HepG2 (cell line): ENCODE results near the gene PUDP. TPM values are rescaled to one million over a fixed set of nuclear protein-coding genes. Genes with fewer than 3 reads are reported as not detected.

Experiments
- ATAC-seq: fragments of 200-7000 bp; cut with Tn5 transposase; 3 replicates; pipeline ENCODE4 v1.9.1; 2020; ENCODE audit warnings: mild to moderate bottlenecking, moderate library complexity
- BruUV-seq: library from RNA; stranded (reverse); fragments of 400-500 nt; replicated peaks from 2 replicates; lab custom pipeline; 2021; lab: Mats Ljungman, UMichigan
- CTCF ChIA-PET: fragments of 300-600 bp; formaldehyde crosslinking; extraction: SDS; loops from one replicate; lab custom pipeline; 2021; ENCODE audit warnings: low total read pairs, inconsistent platforms, low intra/inter-chr PET ratio; lab: Yijun Ruan, JAX
- POLR2A ChIA-PET: fragments of 350-600 bp; sonication (Branson Sonifier 250); formaldehyde crosslinking; loops from one replicate; lab custom pipeline; 2020; ENCODE audit warnings: antibody characterized with exemption, inconsistent platforms; lab: Yijun Ruan, JAX
- DNase-seq: peaks from one replicate; pipeline ENCODE4 v3.0.0-alpha.2; 2015; ENCODE audit warnings: low spot score
- FAIRE-seq: peaks from 3 replicates; lab custom pipeline; 2011; peaks lifted over from hg19 to GRCh38; lab: Jason Lieb, UNC
- H2AFZ ChIP-seq: one replicate; pipeline ENCODE4 v1.6.1; 2011; ENCODE audit warnings: low read length, inconsistent platforms
- H3K27ac ChIP-seq: fragments of 300-600 bp; 3 replicates; pipeline ENCODE4 v1.8.0; 2011; ENCODE audit warnings: mixed run types, mild to moderate bottlenecking, mixed read lengths, low read length, inconsistent platforms; ENCODE audit not compliant: insufficient read depth; ENCODE audit errors: extremely low read length
- H3K27me3 ChIP-seq, 2 experiments: fragments of 200-600 bp in 1 of 2; 2 replicates in 1 of 2; 3 replicates in 1 of 2; pipeline versions ENCODE4 v1.6.0 to v1.8.0; 2011; ENCODE audit warnings: low read length in 2 of 2, mild to moderate bottlenecking in 2 of 2, moderate library complexity in 2 of 2, inconsistent platforms in 1 of 2; ENCODE audit not compliant: insufficient read depth in 2 of 2, control insufficient read depth in 1 of 2
- H3K36me3 ChIP-seq, 2 experiments: fragments of 200-600 bp in 1 of 2; replicated peaks in 1 of 2; 2 replicates in 1 of 2; 3 replicates in 1 of 2; pipeline versions ENCODE4 v1.5.1 to v1.8.0; 2011; ENCODE audit warnings: low read length in 2 of 2, inconsistent platforms in 1 of 2; ENCODE audit not compliant: insufficient read depth in 2 of 2, control insufficient read depth in 1 of 2
- H3K4me1 ChIP-seq: 2 replicates; pipeline ENCODE4 v1.5.1; 2012; ENCODE audit warnings: low read length, inconsistent platforms; ENCODE audit not compliant: insufficient read depth
- H3K4me2 ChIP-seq: 2 replicates; pipeline ENCODE4 v1.6.0; 2011; ENCODE audit warnings: low read depth, low read length, inconsistent platforms
- H3K4me3 ChIP-seq, 3 experiments: fragments of 200-600 bp in 1 of 3; sonication (generic), shearing (Covaris generic) in 1 of 3; replicated peaks in 1 of 3; 2 replicates each; pipeline ENCODE4 v1.5.1; 2011 to 2016; ENCODE audit warnings: low read length in 3 of 3, inconsistent platforms in 2 of 3, low read depth in 2 of 3, mild to moderate bottlenecking in 2 of 3, control low read depth in 1 of 3, mixed read lengths in 1 of 3; ENCODE audit not compliant: insufficient read depth in 1 of 3
- H3K79me2 ChIP-seq: one replicate; pipeline ENCODE4 v1.6.1; 2011; ENCODE audit warnings: low read length, inconsistent platforms; ENCODE audit not compliant: insufficient read depth
- H3K9ac ChIP-seq: 2 replicates; pipeline ENCODE4 v1.6.0; 2011; ENCODE audit warnings: mild to moderate bottlenecking, low read depth, low read length, inconsistent platforms; ENCODE audit not compliant: insufficient read depth
- H3K9me3 ChIP-seq: 2 replicates; pipeline ENCODE4 v1.5.1; 2012; ENCODE audit warnings: mild to moderate bottlenecking, low read length
- H4K20me1 ChIP-seq: 2 replicates; pipeline ENCODE4 v1.6.0; 2011; ENCODE audit warnings: inconsistent platforms, mild to moderate bottlenecking, low read length, moderate library complexity; ENCODE audit not compliant: insufficient read depth
- CCDC6 ChIP-seq: sonication (generic); formaldehyde crosslinking; IDR thresholded peaks from 2 replicates; pipeline ENCODE4 v1.8.1; 2022; ENCODE audit warnings: mild to moderate bottlenecking, missing genetic modification reagents, moderate library complexity
- NONO ChIP-seq, 2 experiments: fragments of 450-650 bp in 1 of 2; sonication (generic) in 1 of 2; formaldehyde crosslinking in 1 of 2; IDR thresholded peaks in 1 of 2; conservative IDR thresholded peaks in 1 of 2; 2 replicates each; pipeline versions ENCODE4 v1.6.1 to v1.8.0; 2017 to 2022; ENCODE audit warnings: mild to moderate bottlenecking in 1 of 2, missing genetic modification reagents in 1 of 2, moderate library complexity in 1 of 2
- ONECUT2 ChIP-seq: sonication (generic); formaldehyde crosslinking; IDR thresholded peaks from 2 replicates; pipeline ENCODE4 v1.4.0; 2020; ENCODE audit warnings: missing genetic modification reagents
- PAF1 ChIP-seq: IDR thresholded peaks from 2 replicates; pipeline ENCODE4 v1.6.1; 2016; ENCODE audit warnings: missing genetic modification reagents, missing compliant biosample characterization
- PAX8 ChIP-seq: sonication (generic); formaldehyde crosslinking; IDR thresholded peaks from 2 replicates; pipeline ENCODE4 v1.8.0; 2022; ENCODE audit warnings: mild to moderate bottlenecking, missing genetic modification reagents, borderline replicate concordance
- PHF21A ChIP-seq: sonication (generic); formaldehyde crosslinking; IDR thresholded peaks from 2 replicates; pipeline ENCODE4 v1.5.0; 2020; ENCODE audit warnings: mild to moderate bottlenecking, missing genetic modification reagents
- SRY ChIP-seq: sonication (generic); formaldehyde crosslinking; IDR thresholded peaks from 2 replicates; pipeline ENCODE4 v1.8.0; 2022; ENCODE audit warnings: mild to moderate bottlenecking, missing genetic modification reagents
- ZKSCAN1 ChIP-seq: fragments of 150-350 bp; IDR thresholded peaks from 2 replicates; pipeline ENCODE4 v1.6.1; 2014; ENCODE audit warnings: low read length
- ZNF20 ChIP-seq: sonication (generic); formaldehyde crosslinking; IDR thresholded peaks from 2 replicates; pipeline ENCODE4 v1.4.0; 2020; ENCODE audit warnings: mild to moderate bottlenecking, moderate library complexity, missing genetic modification reagents
- ZNF781 ChIP-seq: sonication (generic); formaldehyde crosslinking; IDR thresholded peaks from 2 replicates; pipeline ENCODE4 v1.5.1; 2020; ENCODE audit warnings: borderline replicate concordance, mild to moderate bottlenecking, missing genetic modification reagents; ENCODE audit errors: not compliant biosample characterization
- whole genome bisulfite sequencing: methylation state at CpG from one replicate; pipeline ENCODE4 v1.1.6; 2017; ENCODE audit warnings: low lambda C conversion rate; 5-methylcytosine and 5-hydroxymethylcytosine counted together
- in situ Hi-C: cut with HindIII; loops from 2 replicates; pipeline ENCODE4 v1.10.0; 2017; ENCODE audit warnings: low pct_unique_long_range_greater_than_20kb; ENCODE audit not compliant: extremely low pct_ligation_motif_present
- intact Hi-C: fragments of 100-400 bp; cut with micrococcal nuclease; formaldehyde crosslinking; loops from one replicate; pipeline ENCODE4 v1.10.0; 2022; ENCODE audit not compliant: unreplicated experiment
- polyA plus RNA-seq, 8 experiments: library from polyadenylated mRNA; depleted of rRNA in 3 of 8; stranded (reverse) in 7 of 8; unstranded in 1 of 8; fragments of >200 nt; fragmentation: Illumina TruSeq in 4 of 8; extraction: Trizol in 4 of 8; gene quantifications; 2 replicates each; pipeline versions ENCODE4 v1.2.1 to v1.2.3, GENCODE V29; 2011 to 2016; ENCODE audit warnings: low read depth in 4 of 8, missing spikeins in 1 of 8, mixed read lengths in 1 of 8; ENCODE audit not compliant: insufficient read depth in 1 of 8
- total RNA-seq, 5 experiments: library from RNA; depleted of rRNA; stranded (reverse); fragments of >200 nt; fragmentation: Illumina TruSeq; extraction: Trizol; gene quantifications; 2 replicates each; pipeline ENCODE4 v1.2.3, GENCODE V29; 2016; ENCODE audit warnings: low read depth in 1 of 5
- TF ChIP-seq, protein P1 (sequence below): sonication (generic); formaldehyde crosslinking; IDR thresholded peaks from 2 replicates; pipeline ENCODE4 v1.5.1; 2020; ENCODE audit warnings: mild to moderate bottlenecking, missing genetic modification reagents, moderate library complexity
- TF ChIP-seq, protein P2 (sequence below): sonication (generic); formaldehyde crosslinking; IDR thresholded peaks from 2 replicates; pipeline ENCODE4 v1.5.0; 2020; ENCODE audit warnings: mild to moderate bottlenecking, missing genetic modification reagents, borderline replicate concordance

PUDP gene
- total and polyA plus RNA-seq, 2 of the 13 experiments (the other 11 are each of a cell fraction or from before 2014, with no cell fraction given): 7.5 to 23.5 TPM

DNA sequence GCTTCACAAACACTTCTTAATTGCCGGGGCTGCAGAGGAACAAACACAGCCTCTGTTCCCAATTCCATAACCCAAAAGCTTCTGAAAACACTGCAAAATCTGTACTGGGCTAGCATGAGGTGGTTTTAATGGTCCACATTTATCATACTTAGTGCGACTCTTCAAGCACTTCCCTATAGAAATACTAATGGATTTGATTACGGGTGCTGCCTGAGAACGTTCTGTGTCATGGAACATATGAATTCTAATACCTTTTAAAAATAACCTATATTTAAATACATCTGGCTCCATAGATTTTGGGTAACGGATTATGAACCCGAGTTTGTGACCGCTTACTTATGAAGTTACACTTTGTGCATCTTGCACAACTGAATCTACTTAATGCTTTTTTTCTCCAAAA is 35.9 kb downstream of the PUDP start:
- DNase-seq (no peak), FAIRE-seq (no peak), ATAC-seq (no peak)
- TF ChIP-seq PHF21A (CRISPR knock-in tag) (no peak), ZKSCAN1 (no peak), PAX8 (no peak), PAF1 (CRISPR knock-in tag) (no peak), ZNF20 (CRISPR knock-in tag) (no peak), ZNF781 (CRISPR knock-in tag) (no peak), ONECUT2 (CRISPR knock-in tag) (no peak), NONO (IDR thresholded peaks at IDR 0.05) (no peak), NONO (CRISPR knock-in tag; conservative IDR thresholded peaks at IDR 0.05) (no peak), CCDC6 (no peak), SRY (CRISPR knock-in tag) (no peak)
- TF ChIP-seq, protein P1, sequence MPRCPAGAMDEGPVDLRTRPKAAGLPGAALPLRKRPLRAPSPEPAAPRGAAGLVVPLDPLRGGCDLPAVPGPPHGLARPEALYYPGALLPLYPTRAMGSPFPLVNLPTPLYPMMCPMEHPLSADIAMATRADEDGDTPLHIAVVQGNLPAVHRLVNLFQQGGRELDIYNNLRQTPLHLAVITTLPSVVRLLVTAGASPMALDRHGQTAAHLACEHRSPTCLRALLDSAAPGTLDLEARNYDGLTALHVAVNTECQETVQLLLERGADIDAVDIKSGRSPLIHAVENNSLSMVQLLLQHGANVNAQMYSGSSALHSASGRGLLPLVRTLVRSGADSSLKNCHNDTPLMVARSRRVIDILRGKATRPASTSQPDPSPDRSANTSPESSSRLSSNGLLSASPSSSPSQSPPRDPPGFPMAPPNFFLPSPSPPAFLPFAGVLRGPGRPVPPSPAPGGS (CRISPR knock-in tag): no peak
- TF ChIP-seq, protein P2, sequence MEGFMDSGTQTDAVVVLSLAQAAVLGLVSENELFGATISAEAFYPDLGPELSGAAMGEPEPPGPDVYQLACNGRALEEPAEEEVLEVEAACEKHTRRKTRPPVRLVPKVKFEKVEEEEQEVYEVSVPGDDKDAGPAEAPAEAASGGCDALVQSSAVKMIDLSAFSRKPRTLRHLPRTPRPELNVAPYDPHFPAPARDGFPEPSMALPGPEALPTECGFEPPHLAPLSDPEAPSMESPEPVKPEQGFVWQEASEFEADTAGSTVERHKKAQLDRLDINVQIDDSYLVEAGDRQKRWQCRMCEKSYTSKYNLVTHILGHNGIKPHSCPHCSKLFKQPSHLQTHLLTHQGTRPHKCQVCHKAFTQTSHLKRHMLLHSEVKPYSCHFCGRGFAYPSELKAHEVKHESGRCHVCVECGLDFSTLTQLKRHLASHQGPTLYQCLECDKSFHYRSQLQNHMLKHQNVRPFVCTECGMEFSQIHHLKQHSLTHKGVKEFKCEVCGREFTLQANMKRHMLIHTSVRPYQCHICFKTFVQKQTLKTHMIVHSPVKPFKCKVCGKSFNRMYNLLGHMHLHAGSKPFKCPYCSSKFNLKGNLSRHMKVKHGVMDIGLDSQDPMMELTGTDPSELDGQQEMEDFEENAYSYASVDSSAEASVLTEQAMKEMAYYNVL: no peak
- ChIA-PET CTCF (no interaction called here), POLR2A (no interaction called here)
- no peaks in the 10 kb centered on the region for H3K9me3 ChIP-seq
- H2AFZ ChIP-seq: no peak overlapping the region
- no peak overlapping the region for H3K27ac ChIP-seq
- BruUV-seq: no TSS peak
- H3K36me3 ChIP-seq: no peaks in the 10 kb centered on the region
- in situ Hi-C loops (no loop called here), intact Hi-C loops (no loop called here)
- H3K4me2 ChIP-seq: no peak overlapping the region
- WGBS: 98% methylated on average over 7 of the region's 7 CpGs
- H4K20me1 ChIP-seq: no peaks in the 10 kb centered on the region
- no peaks in the 10 kb centered on the region for H3K27me3 ChIP-seq
- H3K4me3 ChIP-seq: no peak overlapping the region
- no peaks in the 10 kb centered on the region for H3K79me2 ChIP-seq
- H3K4me1 ChIP-seq: peaks cover 9% of the 10 kb centered on the region
- H3K9ac ChIP-seq: no peak overlapping the region
